ENCODE data around the gene LGALS1. TPM values are rescaled to one million over a fixed set of nuclear protein-coding genes. Genes with fewer than 3 reads are reported as not detected.

The LGALS1 gene
- polyA plus RNA-seq, 1 of the 3 experiments (the other 2 are of a cell fraction): 12,045 TPM

DNA sequence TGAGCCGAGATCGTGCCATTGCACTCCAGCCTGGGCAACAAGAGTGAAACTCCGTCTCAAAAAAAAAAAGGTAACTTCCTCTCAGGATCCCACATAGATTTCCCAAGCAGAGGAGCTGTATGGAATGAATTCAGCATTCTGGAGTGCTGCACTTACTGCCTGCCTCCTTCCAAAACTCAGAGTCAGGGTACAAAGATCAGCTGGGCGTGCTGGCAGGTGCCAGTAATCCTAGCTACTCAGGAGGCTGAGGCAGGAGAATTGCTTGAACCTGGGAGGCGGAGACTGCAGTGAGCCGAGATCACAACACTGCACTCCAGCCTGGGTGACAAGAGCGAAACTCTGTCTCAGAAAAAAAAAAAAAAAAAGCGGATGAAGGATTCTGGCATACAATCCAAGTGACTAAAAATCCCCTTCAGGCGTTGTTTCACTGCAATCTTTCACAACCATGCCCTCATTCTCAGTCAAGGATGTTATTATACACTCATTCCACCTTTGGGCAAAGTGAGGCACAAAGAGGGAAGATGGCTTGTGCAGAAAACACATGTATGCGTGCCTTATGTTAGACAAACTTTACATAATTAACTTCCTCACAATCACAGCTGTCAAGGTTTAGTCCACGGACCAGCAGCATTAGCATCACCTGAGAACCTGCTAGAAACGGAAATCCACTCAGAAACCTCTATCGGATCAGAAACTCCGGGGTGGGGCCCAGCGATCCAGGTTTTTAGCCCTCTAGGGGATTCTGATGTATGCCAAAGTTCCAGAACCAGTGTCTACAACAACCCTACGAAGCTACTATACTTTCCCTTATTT, 9.6 kb downstream of the LGALS1 start:
- Histone ChIP-seq H3K4me3 (ENCODE audit: low read depth in 2 of 2, low read length in 1 of 2) (no peak overlapping the region), H3K9me3 (no peaks in the 10 kb centered on the region), H4K20me1 (ENCODE audit: insufficient read depth) (peaks cover 15% of the 10 kb centered on the region), H3K36me3 (replicated peaks in 1 of 2; ENCODE audit: control insufficient read depth in 1 of 2, insufficient read depth in 2 of 2, low read length in 1 of 2) (peaks cover 5 to 18% of the 10 kb centered on the region in 2 experiments), H3K4me2 (no peak overlapping the region), H2AFZ (ENCODE audit: low read depth) (no peak overlapping the region; the same call in 1 of the 2 replicates), H3K9ac (no peak overlapping the region), H3F3A (replicated peaks; ENCODE audit: insufficient read depth) (peaks cover 25% of the 10 kb centered on the region), H3K79me2 (ENCODE audit: insufficient read depth) (peaks cover 20% of the 10 kb centered on the region), H3K9me2 (no peaks in the 10 kb centered on the region), H3K27me3 (ENCODE audit: insufficient read depth) (no peaks in the 10 kb centered on the region), H3K4me1 (ENCODE audit: control insufficient read depth in 1 of 2, insufficient read depth in 2 of 2, low read depth in 1 of 2, low read length in 1 of 2) (peaks cover 5 to 11% of the 10 kb centered on the region in 2 experiments; a peak in 2 of 4 replicates), H3K27ac (ENCODE audit: low read depth in 2 of 2, low read length in 1 of 2) (no peak overlapping the region)
- POLR2A ChIA-PET: interaction anchor here (2.0 kb wide), 1 partner anchor 76 kb away, joined by 13 read pairs; the partner anchor contains the start of gene GGA1
- DNase-seq: no peak
- TF ChIP-seq, protein P1, sequence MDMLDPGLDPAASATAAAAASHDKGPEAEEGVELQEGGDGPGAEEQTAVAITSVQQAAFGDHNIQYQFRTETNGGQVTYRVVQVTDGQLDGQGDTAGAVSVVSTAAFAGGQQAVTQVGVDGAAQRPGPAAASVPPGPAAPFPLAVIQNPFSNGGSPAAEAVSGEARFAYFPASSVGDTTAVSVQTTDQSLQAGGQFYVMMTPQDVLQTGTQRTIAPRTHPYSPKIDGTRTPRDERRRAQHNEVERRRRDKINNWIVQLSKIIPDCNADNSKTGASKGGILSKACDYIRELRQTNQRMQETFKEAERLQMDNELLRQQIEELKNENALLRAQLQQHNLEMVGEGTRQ (IDR thresholded peaks at IDR 0.05; ENCODE audit: borderline replicate concordance, low read depth, low read length): no peak
- no peak for TF ChIP-seq FOXJ3 (CRISPR knock-in tag; IDR thresholded peaks at IDR 0.05)
- no peak for TF ChIP-seq YY1 (IDR thresholded peaks at IDR 0.05; ENCODE audit: low read depth)
- no peak for TF ChIP-seq RAD21 (IDR thresholded peaks at IDR 0.05; ENCODE audit: low read length)
- TF ChIP-seq, protein P2, sequence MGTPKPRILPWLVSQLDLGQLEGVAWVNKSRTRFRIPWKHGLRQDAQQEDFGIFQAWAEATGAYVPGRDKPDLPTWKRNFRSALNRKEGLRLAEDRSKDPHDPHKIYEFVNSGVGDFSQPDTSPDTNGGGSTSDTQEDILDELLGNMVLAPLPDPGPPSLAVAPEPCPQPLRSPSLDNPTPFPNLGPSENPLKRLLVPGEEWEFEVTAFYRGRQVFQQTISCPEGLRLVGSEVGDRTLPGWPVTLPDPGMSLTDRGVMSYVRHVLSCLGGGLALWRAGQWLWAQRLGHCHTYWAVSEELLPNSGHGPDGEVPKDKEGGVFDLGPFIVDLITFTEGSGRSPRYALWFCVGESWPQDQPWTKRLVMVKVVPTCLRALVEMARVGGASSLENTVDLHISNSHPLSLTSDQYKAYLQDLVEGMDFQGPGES (IDR thresholded peaks at IDR 0.05; ENCODE audit: low read depth, low read length): no peak
- TF ChIP-seq SIN3A (IDR thresholded peaks at IDR 0.05; ENCODE audit: borderline replicate concordance, low read depth, low read length): no peak
- TF ChIP-seq, protein P3, sequence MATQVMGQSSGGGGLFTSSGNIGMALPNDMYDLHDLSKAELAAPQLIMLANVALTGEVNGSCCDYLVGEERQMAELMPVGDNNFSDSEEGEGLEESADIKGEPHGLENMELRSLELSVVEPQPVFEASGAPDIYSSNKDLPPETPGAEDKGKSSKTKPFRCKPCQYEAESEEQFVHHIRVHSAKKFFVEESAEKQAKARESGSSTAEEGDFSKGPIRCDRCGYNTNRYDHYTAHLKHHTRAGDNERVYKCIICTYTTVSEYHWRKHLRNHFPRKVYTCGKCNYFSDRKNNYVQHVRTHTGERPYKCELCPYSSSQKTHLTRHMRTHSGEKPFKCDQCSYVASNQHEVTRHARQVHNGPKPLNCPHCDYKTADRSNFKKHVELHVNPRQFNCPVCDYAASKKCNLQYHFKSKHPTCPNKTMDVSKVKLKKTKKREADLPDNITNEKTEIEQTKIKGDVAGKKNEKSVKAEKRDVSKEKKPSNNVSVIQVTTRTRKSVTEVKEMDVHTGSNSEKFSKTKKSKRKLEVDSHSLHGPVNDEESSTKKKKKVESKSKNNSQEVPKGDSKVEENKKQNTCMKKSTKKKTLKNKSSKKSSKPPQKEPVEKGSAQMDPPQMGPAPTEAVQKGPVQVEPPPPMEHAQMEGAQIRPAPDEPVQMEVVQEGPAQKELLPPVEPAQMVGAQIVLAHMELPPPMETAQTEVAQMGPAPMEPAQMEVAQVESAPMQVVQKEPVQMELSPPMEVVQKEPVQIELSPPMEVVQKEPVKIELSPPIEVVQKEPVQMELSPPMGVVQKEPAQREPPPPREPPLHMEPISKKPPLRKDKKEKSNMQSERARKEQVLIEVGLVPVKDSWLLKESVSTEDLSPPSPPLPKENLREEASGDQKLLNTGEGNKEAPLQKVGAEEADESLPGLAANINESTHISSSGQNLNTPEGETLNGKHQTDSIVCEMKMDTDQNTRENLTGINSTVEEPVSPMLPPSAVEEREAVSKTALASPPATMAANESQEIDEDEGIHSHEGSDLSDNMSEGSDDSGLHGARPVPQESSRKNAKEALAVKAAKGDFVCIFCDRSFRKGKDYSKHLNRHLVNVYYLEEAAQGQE (IDR thresholded peaks at IDR 0.05; ENCODE audit: low read depth, low read length): no peak
- no peak for TF ChIP-seq EZH2phosphoT487 (IDR thresholded peaks at IDR 0.05; ENCODE audit: borderline replicate concordance, low read depth)
- no peak for TF ChIP-seq JUND (IDR thresholded peaks at IDR 0.05)
- TF ChIP-seq, protein P4, sequence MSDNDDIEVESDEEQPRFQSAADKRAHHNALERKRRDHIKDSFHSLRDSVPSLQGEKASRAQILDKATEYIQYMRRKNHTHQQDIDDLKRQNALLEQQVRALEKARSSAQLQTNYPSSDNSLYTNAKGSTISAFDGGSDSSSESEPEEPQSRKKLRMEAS (IDR thresholded peaks at IDR 0.05; ENCODE audit: low read depth): no peak
- no peak for TF ChIP-seq TEAD4 (IDR thresholded peaks at IDR 0.05; ENCODE audit: borderline replicate concordance, insufficient read depth)
- TF ChIP-seq, protein P5, sequence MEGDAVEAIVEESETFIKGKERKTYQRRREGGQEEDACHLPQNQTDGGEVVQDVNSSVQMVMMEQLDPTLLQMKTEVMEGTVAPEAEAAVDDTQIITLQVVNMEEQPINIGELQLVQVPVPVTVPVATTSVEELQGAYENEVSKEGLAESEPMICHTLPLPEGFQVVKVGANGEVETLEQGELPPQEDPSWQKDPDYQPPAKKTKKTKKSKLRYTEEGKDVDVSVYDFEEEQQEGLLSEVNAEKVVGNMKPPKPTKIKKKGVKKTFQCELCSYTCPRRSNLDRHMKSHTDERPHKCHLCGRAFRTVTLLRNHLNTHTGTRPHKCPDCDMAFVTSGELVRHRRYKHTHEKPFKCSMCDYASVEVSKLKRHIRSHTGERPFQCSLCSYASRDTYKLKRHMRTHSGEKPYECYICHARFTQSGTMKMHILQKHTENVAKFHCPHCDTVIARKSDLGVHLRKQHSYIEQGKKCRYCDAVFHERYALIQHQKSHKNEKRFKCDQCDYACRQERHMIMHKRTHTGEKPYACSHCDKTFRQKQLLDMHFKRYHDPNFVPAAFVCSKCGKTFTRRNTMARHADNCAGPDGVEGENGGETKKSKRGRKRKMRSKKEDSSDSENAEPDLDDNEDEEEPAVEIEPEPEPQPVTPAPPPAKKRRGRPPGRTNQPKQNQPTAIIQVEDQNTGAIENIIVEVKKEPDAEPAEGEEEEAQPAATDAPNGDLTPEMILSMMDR (IDR thresholded peaks at IDR 0.05): no peak
- TF ChIP-seq, protein P6, sequence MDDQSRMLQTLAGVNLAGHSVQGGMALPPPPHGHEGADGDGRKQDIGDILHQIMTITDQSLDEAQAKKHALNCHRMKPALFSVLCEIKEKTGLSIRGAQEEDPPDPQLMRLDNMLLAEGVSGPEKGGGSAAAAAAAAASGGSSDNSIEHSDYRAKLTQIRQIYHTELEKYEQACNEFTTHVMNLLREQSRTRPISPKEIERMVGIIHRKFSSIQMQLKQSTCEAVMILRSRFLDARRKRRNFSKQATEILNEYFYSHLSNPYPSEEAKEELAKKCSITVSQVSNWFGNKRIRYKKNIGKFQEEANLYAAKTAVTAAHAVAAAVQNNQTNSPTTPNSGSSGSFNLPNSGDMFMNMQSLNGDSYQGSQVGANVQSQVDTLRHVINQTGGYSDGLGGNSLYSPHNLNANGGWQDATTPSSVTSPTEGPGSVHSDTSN (IDR thresholded peaks at IDR 0.05): no peak
- TF ChIP-seq NRF1 (IDR thresholded peaks at IDR 0.05; ENCODE audit: low read depth, low read length): no peak
- TF ChIP-seq ELF1 (IDR thresholded peaks at IDR 0.05): no peak
- no peak for TF ChIP-seq GABPA (IDR thresholded peaks at IDR 0.05; ENCODE audit: low read depth)
- TF ChIP-seq, protein P7, sequence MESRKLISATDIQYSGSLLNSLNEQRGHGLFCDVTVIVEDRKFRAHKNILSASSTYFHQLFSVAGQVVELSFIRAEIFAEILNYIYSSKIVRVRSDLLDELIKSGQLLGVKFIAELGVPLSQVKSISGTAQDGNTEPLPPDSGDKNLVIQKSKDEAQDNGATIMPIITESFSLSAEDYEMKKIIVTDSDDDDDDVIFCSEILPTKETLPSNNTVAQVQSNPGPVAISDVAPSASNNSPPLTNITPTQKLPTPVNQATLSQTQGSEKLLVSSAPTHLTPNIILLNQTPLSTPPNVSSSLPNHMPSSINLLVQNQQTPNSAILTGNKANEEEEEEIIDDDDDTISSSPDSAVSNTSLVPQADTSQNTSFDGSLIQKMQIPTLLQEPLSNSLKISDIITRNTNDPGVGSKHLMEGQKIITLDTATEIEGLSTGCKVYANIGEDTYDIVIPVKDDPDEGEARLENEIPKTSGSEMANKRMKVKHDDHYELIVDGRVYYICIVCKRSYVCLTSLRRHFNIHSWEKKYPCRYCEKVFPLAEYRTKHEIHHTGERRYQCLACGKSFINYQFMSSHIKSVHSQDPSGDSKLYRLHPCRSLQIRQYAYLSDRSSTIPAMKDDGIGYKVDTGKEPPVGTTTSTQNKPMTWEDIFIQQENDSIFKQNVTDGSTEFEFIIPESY (IDR thresholded peaks at IDR 0.05; ENCODE audit: borderline replicate concordance, low read depth): no peak
- TF ChIP-seq MEF2A (IDR thresholded peaks at IDR 0.05; ENCODE audit: borderline replicate concordance, low read depth): no peak
- no peak for TF ChIP-seq SMC3 (IDR thresholded peaks at IDR 0.05; ENCODE audit: low read depth, low read length)
- no peak for TF ChIP-seq RCOR1 (IDR thresholded peaks at IDR 0.05; ENCODE audit: low read length)
- 85% methylated on average over 11 of the region's 16 CpGs for WGBS (ENCODE audit: low lambda C conversion rate)
- CTCF ChIA-PET: interaction anchor here (0.7 to 44.3 kb wide), 4 partner anchors 11 to 51 kb away, joined by 3 to 898 read pairs (median 94); partner anchors contain the start of genes PDXP, SH3BP1 and TRIOBP
